Measurements from ENCODE around the gene TGIF1.

Gene TGIF1

DNA sequence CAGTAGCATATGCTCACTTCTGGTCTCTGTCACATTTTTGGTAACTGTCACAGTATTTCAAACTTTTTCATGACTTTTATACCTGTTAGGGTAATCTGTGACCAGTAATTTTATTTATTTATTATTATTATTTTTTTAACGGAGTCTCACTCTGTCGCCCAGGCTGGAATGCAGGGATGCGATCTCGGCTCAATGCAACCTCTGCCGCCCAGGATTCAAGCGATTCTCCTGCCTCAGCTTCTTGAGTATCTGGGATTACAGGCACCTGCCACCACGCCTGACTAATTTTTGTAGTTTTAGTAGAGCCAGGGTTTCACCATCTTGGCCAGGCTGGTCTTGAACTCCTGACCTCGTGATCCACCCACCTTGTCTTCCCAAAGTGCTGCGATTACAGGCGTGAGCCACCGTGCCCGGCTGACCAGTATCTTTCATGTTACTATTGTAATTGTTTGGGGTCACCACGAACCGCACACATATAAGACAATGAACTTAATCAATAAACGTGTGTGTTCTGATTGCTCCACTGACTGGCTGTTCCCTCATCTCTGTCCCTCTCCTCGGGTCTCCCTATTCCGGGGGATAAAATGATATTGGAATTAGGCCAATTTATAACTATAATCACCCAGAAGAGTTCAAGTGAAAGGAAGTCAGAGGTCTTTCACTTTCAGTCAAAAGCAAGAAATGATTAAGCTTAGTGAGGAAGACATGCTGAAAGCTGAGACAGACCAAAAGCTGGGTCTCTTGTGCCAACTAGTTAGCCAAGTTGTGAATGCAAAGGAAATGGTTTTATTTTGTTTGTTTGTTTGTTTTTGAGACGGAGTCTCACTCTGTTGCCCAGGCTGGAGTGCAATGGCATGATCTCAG, 22.9 kb downstream of the TGIF1 start:
- no peak overlapping the region for H3K4me3 ChIP-seq (ENCODE audit: low read length)
- TF ChIP-seq, protein P1, sequence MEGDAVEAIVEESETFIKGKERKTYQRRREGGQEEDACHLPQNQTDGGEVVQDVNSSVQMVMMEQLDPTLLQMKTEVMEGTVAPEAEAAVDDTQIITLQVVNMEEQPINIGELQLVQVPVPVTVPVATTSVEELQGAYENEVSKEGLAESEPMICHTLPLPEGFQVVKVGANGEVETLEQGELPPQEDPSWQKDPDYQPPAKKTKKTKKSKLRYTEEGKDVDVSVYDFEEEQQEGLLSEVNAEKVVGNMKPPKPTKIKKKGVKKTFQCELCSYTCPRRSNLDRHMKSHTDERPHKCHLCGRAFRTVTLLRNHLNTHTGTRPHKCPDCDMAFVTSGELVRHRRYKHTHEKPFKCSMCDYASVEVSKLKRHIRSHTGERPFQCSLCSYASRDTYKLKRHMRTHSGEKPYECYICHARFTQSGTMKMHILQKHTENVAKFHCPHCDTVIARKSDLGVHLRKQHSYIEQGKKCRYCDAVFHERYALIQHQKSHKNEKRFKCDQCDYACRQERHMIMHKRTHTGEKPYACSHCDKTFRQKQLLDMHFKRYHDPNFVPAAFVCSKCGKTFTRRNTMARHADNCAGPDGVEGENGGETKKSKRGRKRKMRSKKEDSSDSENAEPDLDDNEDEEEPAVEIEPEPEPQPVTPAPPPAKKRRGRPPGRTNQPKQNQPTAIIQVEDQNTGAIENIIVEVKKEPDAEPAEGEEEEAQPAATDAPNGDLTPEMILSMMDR (conservative IDR thresholded peaks at IDR 0.05; ENCODE audit: low read length), result no peak
- DNase-seq (ENCODE audit: low read depth), result no peak

DNA sequence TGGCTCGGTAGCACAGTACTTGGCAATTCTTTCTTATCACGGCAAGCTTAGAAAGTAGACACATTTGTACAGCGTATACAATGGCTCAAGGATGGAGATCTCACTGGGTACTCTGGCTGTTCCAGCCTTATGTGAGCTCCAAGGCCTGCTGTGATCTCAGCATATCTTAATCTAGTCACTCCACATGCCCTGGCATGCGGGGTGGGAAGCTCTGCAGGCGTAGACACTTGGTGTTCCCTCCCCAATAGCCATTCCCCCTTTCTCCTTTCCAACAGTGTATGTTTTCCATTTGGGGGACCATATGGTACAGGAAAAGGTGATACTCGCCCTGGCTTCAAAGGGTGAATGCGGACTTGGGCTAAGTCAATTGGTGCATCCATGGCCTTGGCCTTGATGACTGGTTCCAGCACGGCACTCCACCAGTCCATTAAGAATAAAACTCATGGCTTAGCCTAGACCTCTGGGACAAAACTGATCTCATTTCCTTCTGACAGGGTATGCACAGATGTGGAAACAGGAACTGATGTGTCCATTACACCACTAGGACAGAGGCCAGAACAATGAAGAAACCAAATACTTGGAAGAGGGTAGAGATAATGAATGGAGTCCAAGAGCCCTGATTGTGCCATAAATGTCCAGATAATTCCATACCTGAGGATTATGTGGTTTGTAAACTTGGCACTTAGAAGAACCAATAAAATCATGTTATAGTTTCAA, 28.4 kb downstream of the TGIF1 start:
- DNase-seq (ENCODE audit: low read depth), result peak; percentile 73
- TF ChIP-seq, protein P1 (conservative IDR thresholded peaks at IDR 0.05; ENCODE audit: low read length), result no peak
- no peak overlapping the region for H3K4me3 ChIP-seq (ENCODE audit: low read length)

DNA sequence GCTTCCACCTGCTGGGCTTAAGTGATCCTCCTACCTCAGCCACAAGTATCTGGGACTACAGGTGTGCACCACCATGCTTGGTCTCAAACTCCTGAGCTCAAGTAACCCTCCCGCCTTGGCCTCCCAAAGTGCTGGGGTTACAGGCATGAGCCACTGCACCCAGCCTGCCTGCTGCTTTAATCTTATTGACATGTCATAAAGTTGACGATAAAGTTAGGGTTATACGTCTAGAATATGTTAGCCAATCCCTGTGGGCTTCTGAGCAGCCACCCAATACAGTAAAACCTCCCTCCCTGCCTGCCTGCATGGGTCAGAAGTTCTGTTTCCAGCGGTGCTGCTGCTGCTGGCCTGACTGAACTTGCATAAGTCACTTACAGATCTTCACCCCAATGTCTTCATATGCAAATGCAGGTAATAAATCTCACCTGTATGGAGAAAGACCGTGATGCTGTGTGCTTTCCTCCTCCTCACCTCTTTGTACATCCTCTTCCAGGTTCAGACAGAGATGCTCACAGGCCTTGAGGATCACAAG, 30.1 kb downstream of the TGIF1 start:
- no peak overlapping the region for H3K4me3 ChIP-seq (ENCODE audit: low read length)
- TF ChIP-seq, protein P1 (conservative IDR thresholded peaks at IDR 0.05; ENCODE audit: low read length), result no peak
- DNase-seq (ENCODE audit: low read depth), result no peak

DNA sequence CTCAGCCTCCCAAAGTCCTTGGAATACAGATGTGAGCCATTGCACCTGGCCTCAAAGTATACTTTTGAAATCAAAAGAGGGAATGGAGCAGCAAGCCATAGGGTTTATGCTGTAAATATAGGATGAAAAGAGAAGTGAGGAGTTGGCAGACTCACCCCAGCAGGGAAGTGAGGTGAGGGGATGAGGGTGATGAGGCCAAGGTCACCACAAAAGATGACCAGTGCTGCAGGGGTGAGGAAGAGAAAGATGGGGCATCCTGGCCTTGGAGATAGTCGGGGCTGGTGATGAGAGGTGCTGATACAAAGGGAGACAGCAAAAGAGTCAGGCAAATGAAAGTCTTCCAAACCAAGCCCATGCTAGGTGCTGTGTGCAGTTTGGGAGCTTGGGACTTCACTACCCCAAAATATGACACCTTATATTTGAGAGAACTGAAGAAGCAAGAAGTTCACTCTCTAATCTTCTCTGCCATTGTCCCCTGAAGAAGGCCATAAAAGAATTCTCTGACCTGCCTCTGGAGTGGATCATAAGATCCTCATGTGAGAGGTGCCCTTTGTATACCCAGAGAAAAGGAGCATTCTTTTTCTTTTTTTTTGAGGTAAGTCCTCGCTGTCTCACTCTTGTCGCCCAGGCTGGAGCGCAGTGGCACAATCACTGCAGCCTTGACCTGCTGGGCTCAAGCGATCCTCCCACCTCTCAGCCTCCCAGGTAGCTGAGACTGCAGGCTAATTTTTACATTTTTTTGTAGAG, 31.0 kb downstream of the TGIF1 start:
- TF ChIP-seq, protein P1 (conservative IDR thresholded peaks at IDR 0.05; ENCODE audit: low read length), result no peak
- no peak overlapping the region for H3K4me3 ChIP-seq (ENCODE audit: low read length)
- DNase-seq (ENCODE audit: low read depth), result no peak

DNA sequence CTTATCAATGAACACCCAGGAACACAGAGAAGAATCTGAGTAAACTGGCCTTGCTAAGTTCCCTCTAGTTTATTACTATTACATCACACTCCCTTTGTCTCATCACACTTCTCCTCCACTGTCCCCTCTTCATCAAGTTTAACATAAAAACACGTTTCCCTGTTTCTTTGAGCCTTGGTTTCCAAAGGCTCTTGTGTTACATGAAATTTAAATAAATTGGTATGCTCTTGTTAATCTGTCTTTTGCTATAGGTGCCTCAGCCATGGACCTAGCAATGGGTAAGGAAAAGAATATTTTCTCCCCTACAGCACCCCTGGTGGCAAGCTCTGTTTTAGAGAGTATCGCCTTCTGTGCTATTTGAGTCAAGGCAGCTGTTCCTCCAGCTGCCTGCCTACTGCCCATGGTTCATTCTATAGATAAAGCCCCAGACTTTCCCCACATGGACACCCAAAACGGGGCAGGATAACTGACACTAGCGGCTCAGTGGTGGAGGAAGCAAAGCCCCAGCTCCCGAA, 31.8 kb downstream of the TGIF1 start:
- DNase-seq (ENCODE audit: low read depth), result peak; percentile 16
- no peak overlapping the region for H3K4me3 ChIP-seq (ENCODE audit: low read length)
- TF ChIP-seq, protein P1 (conservative IDR thresholded peaks at IDR 0.05; ENCODE audit: low read length), result peak; percentile 54

DNA sequence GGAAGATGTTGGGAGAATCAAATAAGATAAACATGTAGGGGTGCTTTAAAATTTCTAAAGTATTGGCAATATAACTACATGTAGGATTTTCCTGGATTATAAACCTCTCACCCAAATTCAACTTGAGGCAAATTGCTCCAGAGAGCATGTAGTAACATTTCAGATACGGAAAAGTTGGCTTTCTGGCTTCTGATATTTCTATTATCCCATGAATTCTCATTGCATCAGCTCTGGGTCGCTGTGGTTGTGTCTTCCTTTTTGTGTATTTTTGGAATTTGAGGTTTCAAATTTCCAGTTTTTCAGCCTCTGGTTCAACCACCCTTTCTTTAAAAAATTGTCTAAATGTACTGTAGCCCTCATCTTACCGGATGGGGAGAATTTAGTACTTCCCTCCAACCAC, 32.3 kb downstream of the TGIF1 start:
- TF ChIP-seq, protein P1 (conservative IDR thresholded peaks at IDR 0.05; ENCODE audit: low read length), result no peak

More for the DNA sequence above, 32.3 kb downstream of the TGIF1 start:
- H3K4me3 ChIP-seq (ENCODE audit: low read length), result no peak overlapping the region
- DNase-seq (ENCODE audit: low read depth), result no peak
